HG03103 (cell line): ENCODE data around the gene ARHGAP15.

Source experiments
- ATAC-seq: cut with Tn5 transposase; IDR thresholded peaks from one replicate; pipeline ENCODE4 v1.9.1; 2021; ENCODE audit warnings: low read depth; ENCODE audit not compliant: unreplicated experiment

Gene ARHGAP15

GRCh38 chr2:143218621-143219020 is 89.4 kb downstream of the ARHGAP15 start:
- ATAC-seq: no peak

GRCh38 chr2:143219266-143219665 is 90.0 kb downstream of the ARHGAP15 start:
- ATAC-seq: no peak

GRCh38 chr2:143223556-143223955 is 94.3 kb downstream of the ARHGAP15 start:
- ATAC-seq: no peak

- ATAC-seq: no peak
Measured at GRCh38 chr2:143225931-143226330, 96.7 kb downstream of the ARHGAP15 start.

DNA sequence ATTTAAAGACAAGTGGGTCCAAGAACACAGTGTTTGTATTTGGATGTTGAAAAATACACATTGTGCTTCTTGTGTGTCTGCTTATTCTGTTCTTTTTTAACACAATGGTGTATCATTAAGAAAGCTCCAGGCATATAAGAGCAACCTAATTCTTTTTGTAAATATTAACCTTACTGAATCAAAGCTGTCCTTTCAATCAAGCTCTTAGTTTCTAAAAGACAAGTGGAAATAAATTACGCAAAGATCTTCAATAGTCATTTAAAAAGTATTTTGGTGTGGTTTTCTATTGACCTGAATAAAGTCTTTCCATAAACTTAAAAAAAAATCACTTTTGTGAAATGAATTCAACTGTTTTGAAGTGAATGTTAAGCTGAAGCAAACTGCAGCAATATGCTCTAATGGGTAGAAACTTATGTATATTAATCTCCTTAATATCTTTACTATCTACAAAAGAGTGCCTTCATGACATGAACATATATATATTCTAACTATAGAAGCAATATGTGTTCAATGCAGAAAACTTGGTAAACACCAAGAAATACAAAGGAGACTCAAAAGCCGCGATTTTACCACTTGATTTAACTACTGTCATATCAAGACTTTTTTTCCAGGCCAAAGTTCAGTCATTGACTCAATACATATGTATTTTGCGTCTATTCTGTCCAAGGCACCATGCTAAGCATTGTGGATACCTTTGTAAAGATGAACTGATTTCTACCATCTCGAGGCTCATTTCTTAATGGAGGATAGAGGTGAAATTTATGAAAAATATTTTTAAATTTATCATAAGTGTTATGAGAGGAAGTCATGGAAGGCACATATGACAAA is 97.7 kb downstream of the ARHGAP15 start:
- ATAC-seq: no peak

- ATAC-seq: no peak
Measured at GRCh38 chr2:143229411-143229810, 100.2 kb downstream of the ARHGAP15 start.

GRCh38 chr2:143229952-143230351 is 100.7 kb downstream of the ARHGAP15 start:
- no peak for ATAC-seq

- ATAC-seq: no peak
Measured at GRCh38 chr2:143230506-143231253, 101.5 kb downstream of the ARHGAP15 start.

DNA sequence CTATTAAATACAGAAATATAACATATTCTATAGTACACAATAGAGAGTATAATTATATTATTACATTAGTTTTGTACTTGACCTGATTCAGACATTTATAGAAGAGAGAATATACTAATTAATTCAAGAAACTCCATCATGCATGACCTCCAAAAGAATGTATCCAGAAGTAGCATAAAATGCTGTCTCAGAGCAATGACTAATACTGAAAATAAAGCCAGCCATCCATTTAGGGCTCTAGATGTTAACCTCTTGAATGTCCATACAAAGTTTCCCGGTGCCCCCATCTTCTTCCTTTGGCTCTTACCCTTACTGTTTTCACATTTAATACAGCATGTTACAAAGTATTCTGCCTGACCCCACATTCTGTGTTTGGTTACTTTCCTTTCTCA is 102.0 kb downstream of the ARHGAP15 start:
- no peak for ATAC-seq

DNA sequence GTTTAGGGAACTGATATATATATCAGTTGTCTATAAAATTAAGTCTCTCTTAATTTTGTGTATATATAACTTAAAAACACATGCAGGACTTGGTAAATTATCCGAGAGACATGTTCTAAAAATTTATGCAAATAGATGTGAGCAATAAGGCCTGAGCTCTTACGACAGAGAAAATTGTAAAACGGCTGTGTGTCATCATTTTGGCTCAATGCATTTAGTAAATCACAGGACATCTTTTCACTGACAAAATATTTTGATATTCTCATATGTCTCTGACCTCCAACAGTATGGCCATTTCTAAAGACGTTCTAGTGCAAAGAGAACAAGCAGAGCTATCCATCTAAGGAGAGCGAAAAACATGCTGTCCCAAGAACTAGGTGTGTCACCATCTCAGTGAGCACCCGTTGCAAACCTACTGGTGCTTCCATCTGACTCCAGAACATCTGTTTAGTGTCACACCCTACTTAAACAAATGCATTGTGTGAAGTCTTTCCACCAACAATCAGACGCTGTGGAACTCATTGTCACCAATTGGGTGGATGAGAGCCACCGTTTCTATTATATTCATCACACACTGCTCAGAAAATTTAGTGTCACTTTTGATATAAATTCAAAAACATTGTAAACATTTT is 108.0 kb downstream of the ARHGAP15 start:
- ATAC-seq: no peak

DNA sequence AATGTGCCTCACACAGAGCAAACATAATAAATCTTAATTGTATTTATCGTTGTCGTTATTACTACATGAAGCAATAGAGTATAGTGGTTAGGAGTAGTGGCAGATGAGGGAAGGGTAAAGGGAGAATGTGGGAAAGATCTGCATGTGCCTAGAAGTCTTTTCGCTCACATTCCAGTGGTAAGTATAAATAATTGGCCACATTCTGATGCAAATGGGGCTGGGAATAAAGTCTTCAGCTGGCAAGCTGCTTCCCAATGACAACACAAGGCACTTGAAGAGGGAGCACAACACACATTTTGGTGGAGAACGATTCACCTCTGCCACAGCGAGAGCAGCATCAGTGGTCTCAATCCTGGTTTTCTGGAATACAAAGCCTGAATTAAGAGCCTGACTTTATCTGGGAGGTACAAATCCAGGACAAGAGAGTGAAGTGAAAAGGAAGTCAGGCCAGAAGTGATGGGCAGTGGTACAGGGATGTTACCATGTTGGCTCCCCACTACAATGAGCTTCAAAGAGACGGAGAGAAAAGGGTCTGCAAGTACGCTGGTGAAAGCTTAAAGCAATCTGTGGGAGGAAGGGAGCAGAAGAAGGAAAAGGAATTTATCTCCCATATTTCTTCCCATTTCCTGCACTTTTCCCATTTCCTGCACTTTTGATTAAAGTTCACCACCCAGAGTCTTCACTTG is 112.3 kb downstream of the ARHGAP15 start:
- no peak for ATAC-seq

DNA sequence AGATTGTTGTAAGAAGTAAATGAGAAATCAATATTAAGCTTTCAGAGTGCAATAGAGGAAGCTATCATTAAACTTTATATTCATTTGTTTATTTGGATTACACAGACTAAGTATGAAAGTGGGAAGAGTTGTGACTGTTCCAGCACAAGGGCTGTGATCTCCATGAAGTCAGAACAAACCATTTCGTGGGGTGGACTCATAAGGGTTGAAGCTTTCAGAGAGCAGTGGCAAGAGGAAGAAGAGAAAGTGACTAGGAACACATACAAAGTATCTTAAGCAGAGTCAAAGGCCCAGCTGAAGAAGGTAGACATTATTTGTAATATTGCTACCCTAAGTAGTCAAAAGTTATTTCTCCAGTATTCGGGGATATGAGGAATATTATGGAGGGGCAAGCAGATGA is 117.0 kb downstream of the ARHGAP15 start:
- no peak for ATAC-seq

GRCh38 chr2:143246815-143247744 is 117.9 kb downstream of the ARHGAP15 start:
- ATAC-seq: no peak

GRCh38 chr2:143248631-143249030 is 119.4 kb downstream of the ARHGAP15 start:
- no peak for ATAC-seq

DNA sequence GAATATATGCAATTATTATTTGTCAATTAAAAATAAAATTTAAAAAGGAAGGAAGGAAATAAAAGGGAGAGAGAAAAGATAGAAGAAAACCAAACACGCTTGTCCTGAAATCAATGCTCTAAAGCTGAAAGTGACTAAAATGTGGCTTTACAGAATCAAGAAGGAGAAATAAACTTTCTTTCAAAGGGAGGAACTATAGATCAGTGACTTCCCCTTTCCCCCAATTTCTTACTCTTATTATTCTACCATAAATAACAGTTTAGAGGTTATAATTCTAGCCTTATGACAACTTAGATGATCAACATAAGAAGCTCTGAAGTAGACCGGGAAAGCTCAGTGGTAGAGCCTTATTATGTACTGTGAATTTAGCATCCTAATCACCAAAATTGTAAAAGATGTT is 122.5 kb downstream of the ARHGAP15 start:
- ATAC-seq: no peak

DNA sequence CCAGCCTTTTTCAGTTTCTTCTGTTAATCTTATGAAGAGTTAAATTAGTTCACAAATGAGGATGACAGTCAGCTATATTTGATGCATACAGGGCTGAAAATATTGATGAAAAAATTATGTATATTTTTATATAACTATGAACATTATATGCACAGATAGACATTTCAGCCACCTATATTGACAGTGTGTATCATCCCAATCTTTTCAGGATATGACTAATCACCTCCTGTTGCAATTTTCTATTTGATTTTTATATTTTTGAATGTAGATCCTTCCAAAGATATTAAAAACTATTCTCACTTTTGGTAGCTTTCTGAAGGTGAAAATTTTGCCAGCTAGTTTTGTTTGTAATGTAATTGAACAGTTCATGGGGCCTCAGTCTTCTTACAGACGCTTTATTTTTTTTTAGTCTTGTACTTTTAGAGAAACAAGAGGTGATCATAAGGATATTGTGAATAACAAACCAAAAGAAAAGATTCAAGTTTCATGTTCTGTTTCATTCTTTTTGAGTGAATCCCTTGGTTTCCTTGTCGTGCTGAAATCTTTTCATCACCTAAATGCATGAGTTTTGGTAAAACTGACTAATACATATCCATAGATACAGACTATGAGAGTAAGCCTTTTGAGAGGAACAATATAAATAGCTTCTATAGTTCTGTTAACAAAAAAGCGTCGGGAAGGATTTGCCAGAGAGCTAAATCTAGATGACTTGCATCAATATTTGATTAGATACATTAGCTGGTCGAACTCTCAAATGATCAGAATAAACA is 123.1 kb downstream of the ARHGAP15 start:
- ATAC-seq: no peak

- ATAC-seq: no peak
Measured at GRCh38 chr2:143254110-143254509, 124.9 kb downstream of the ARHGAP15 start.

DNA sequence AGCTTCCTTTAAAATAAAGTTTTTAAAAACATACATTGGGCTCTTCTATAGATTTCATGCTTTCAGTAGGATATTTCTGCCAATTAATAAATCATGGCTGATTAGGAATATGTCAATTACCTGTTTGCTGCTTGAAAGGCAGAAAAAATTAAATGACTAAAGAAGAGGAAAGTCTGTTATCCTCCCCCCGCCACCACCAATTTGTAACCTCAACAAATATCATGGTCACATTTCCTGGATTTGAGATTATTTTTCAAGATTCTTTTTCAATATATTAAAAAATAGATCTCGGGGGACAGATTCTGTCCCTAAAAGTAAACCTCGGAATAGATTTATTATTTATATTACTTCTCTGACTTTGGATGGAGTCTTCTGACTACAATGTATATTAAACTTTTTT is 125.9 kb downstream of the ARHGAP15 start:
- ATAC-seq: no peak

DNA sequence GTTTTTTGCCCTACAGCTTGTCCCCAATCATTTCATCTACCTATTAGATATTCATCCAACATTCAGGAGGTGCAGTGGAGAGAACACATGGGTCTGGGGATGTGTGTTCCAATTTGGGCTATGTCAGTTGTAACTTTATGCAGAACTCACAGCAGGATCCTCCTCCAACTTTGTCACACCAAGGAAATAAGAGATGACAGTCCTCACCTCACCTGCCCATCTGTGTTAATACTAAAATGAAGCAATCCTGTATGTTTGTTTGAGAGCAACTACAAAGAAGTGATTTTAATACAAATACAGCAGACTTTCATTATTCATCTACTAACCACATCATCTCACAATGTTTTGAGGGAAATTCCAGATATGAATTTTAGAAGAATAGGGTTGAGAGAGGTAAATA is 126.7 kb downstream of the ARHGAP15 start:
- ATAC-seq: no peak
